Measurements from ENCODE around the gene RAMP1.
"Not testable (repeated sequence)": the region's sequence is repeated elsewhere in the genome, so short reads cannot be mapped to it uniquely, and the experiment has no call there.

The RAMP1 gene

GRCh38 chr2:237863689-237864443 is 4.4 kb downstream of the RAMP1 start:
- no peak for DNase-seq

- DNase-seq: no peak
Measured at GRCh38 chr2:237864444-237864931, 5.1 kb downstream of the RAMP1 start.

- DNase-seq: no peak
Measured at GRCh38 chr2:237864940-237865622, 5.7 kb downstream of the RAMP1 start.

GRCh38 chr2:237865623-237866041 is 6.2 kb downstream of the RAMP1 start:
- DNase-seq: no peak

- DNase-seq: no peak
Measured at GRCh38 chr2:237866101-237866621, 6.7 kb downstream of the RAMP1 start.

- DNase-seq: no peak
Measured at GRCh38 chr2:237867465-237867864, 8.0 kb downstream of the RAMP1 start.

- DNase-seq: not testable (repeated sequence)
Measured at GRCh38 chr2:237868074-237868473, 8.7 kb downstream of the RAMP1 start.

GRCh38 chr2:237868631-237869342 is 9.4 kb downstream of the RAMP1 start:
- no peak for DNase-seq

- DNase-seq: no peak
Measured at GRCh38 chr2:237869343-237870102, 10.1 kb downstream of the RAMP1 start.

- no peak for DNase-seq
Measured at GRCh38 chr2:237870126-237870525, 10.7 kb downstream of the RAMP1 start.

GRCh38 chr2:237870754-237871651 is 11.6 kb downstream of the RAMP1 start:
- DNase-seq: no peak

GRCh38 chr2:237872178-237872887 is 12.9 kb downstream of the RAMP1 start:
- DNase-seq: no peak

GRCh38 chr2:237873421-237873831 is 14.0 kb downstream of the RAMP1 start:
- DNase-seq: no peak

GRCh38 chr2:237873897-237874551 is 14.6 kb downstream of the RAMP1 start:
- no peak for DNase-seq

- DNase-seq: no peak
Measured at GRCh38 chr2:237874585-237875161, 15.2 kb downstream of the RAMP1 start.

GRCh38 chr2:237875256-237876060 is 16.0 kb downstream of the RAMP1 start:
- DNase-seq: no peak

GRCh38 chr2:237876061-237876526 is 16.7 kb downstream of the RAMP1 start:
- no peak for DNase-seq

- no peak for DNase-seq
Measured at GRCh38 chr2:237876532-237876931, 17.1 kb downstream of the RAMP1 start.

Data from hematopoietic multipotent progenitor cell treated with erythropoietin and hydrocortisone succinate and interleukin-3 and kit ligand, for 8 days (in vitro differentiated cells).